ENCODE results near the gene COL11A1. TPM values are rescaled to one million over a fixed set of nuclear protein-coding genes. Genes with fewer than 3 reads are reported as not detected.

COL11A1 gene
- total and polyA plus RNA-seq, 7 donors, result 0.03 to 0.76 (median 0.62) TPM; not detected in 4

- Histone ChIP-seq H3K4me1 (no peaks in the 10 kb centered on the region), H3K4me3 (no peak overlapping the region), H3K9me3 (no peaks in the 10 kb centered on the region), H3K27me3 (ENCODE audit: insufficient read depth in 3 of 3, low read length in 2 of 3) (no peaks in the 10 kb centered on the region), H3K27ac (no peak overlapping the region), H3K36me3 (ENCODE audit: insufficient read depth in 1 of 2, low read depth in 1 of 2) (no peaks in the 10 kb centered on the region)
- TF ChIP-seq, protein P1, sequence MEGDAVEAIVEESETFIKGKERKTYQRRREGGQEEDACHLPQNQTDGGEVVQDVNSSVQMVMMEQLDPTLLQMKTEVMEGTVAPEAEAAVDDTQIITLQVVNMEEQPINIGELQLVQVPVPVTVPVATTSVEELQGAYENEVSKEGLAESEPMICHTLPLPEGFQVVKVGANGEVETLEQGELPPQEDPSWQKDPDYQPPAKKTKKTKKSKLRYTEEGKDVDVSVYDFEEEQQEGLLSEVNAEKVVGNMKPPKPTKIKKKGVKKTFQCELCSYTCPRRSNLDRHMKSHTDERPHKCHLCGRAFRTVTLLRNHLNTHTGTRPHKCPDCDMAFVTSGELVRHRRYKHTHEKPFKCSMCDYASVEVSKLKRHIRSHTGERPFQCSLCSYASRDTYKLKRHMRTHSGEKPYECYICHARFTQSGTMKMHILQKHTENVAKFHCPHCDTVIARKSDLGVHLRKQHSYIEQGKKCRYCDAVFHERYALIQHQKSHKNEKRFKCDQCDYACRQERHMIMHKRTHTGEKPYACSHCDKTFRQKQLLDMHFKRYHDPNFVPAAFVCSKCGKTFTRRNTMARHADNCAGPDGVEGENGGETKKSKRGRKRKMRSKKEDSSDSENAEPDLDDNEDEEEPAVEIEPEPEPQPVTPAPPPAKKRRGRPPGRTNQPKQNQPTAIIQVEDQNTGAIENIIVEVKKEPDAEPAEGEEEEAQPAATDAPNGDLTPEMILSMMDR (IDR thresholded peaks at IDR 0.05), result no peak
- DNase-seq (no peak), ATAC-seq (no peak)
- 66 to 72% (median 70%) methylated on average over 3 of the region's 3 CpGs for WGBS, 3 donors
- intact Hi-C loops (cut with DNase I), result no loop called here
Observed at GRCh38 chr1:102861247-102861646, 247.1 kb downstream of the COL11A1 start.

DNA sequence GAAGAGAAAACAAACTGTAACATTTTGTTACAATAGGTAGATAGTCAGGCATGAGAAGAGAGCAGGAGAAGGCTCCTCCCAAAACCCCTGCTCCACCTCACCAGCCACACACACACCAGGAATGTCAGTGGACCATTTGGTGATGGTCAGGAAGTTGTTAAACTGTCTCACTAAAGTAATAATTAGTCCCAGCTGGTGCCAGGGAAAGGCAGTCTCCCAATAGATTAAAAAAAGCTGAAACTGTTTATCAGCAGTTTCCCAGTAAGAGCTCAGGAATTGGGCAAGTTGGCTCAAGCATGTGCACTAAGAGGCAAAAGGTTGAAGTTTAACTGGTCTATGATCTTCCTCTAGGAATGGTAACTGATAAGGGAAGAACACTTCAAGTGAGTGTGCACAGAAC is 249.6 kb downstream of the COL11A1 start:
- intact Hi-C loops (cut with DNase I), result no loop called here
- ATAC-seq (no peak), DNase-seq (no peak)
- H3K9me3 ChIP-seq, result no peaks in the 10 kb centered on the region
- TF ChIP-seq, protein P1 (IDR thresholded peaks at IDR 0.05), result no peak
- H3K36me3 ChIP-seq (ENCODE audit: insufficient read depth in 1 of 2, low read depth in 1 of 2), result no peaks in the 10 kb centered on the region
- no peak overlapping the region for H3K27ac ChIP-seq
- no peak overlapping the region for H3K4me3 ChIP-seq
- no peaks in the 10 kb centered on the region for H3K27me3 ChIP-seq (ENCODE audit: insufficient read depth in 3 of 3, low read length in 2 of 3)
- H3K4me1 ChIP-seq, result no peaks in the 10 kb centered on the region

GRCh38 chr1:102857251-102857650 is 251.1 kb downstream of the COL11A1 start:
- Histone ChIP-seq H3K4me1 (no peaks in the 10 kb centered on the region), H3K36me3 (ENCODE audit: insufficient read depth in 1 of 2, low read depth in 1 of 2) (no peaks in the 10 kb centered on the region), H3K4me3 (no peak overlapping the region), H3K9me3 (no peaks in the 10 kb centered on the region), H3K27me3 (ENCODE audit: insufficient read depth in 3 of 3, low read length in 2 of 3) (no peaks in the 10 kb centered on the region), H3K27ac (no peak overlapping the region)
- no peak for ATAC-seq
- intact Hi-C loops (cut with DNase I), result no loop called here
- TF ChIP-seq, protein P1 (IDR thresholded peaks at IDR 0.05), result no peak
- no peak for DNase-seq

DNA sequence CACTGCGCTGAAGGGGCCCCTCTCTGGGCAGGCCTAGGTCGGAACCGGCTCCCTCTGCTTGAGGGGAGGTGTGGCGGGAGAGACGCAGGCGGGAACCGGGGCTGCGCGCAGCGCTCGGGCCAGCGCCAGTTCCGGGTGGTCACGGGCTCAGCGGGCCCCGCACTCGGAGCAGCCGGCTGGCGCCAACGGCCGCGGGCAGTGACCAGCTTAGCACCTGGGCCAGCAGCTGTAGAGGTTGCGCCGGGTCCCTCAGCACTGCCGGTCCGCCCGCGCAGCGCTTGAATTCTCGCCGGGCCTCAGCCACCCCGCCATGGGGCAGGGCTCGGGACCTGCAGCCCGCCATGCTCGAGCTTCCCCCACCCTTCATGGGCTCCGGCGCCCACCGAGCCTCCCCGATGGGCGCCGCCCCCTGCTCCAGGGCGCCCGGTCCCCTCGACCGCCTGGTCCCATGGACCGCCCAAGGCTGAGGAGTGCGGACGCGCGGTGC is 254.6 kb downstream of the COL11A1 start:
- H3K4me3 ChIP-seq, result no peak overlapping the region
- DNase-seq (no peak), ATAC-seq (peak in 1 of 4 donors; percentile 25)
- intact Hi-C loops (cut with DNase I), result no loop called here
- no peak overlapping the region for H3K27ac ChIP-seq
- H3K4me1 ChIP-seq, result no peaks in the 10 kb centered on the region
- H3K9me3 ChIP-seq, result no peaks in the 10 kb centered on the region
- no peaks in the 10 kb centered on the region for H3K36me3 ChIP-seq (ENCODE audit: insufficient read depth in 1 of 2, low read depth in 1 of 2)
- TF ChIP-seq, protein P1 (IDR thresholded peaks at IDR 0.05), result no peak
- WGBS, 3 donors, result 93 to 96% (median 94%) methylated on average over 42 to 50 of the region's 50 CpGs
- H3K27me3 ChIP-seq (ENCODE audit: insufficient read depth in 3 of 3, low read length in 2 of 3), result no peaks in the 10 kb centered on the region

GRCh38 chr1:102853136-102853535 is 255.2 kb downstream of the COL11A1 start:
- Histone ChIP-seq H3K27me3 (ENCODE audit: insufficient read depth in 3 of 3, low read length in 2 of 3) (no peaks in the 10 kb centered on the region), H3K9me3 (peaks cover under 1% of the 10 kb centered on the region), H3K27ac (no peak overlapping the region), H3K36me3 (ENCODE audit: insufficient read depth in 1 of 2, low read depth in 1 of 2) (no peaks in the 10 kb centered on the region), H3K4me3 (no peak overlapping the region), H3K4me1 (no peaks in the 10 kb centered on the region)
- DNase-seq (no peak), ATAC-seq (no peak)
- TF ChIP-seq, protein P1 (IDR thresholded peaks at IDR 0.05), result no peak
- intact Hi-C loops (cut with DNase I), result no loop called here

Measured in psoas muscle (tissue), 8 donors.